GM12878 (cell line): ENCODE measurements around the gene COQ8B.
"Not testable (repeated sequence)": the region's sequence is repeated elsewhere in the genome, so short reads cannot be mapped to it uniquely, and the experiment has no call there.

Experiments
- CTCF ChIP-seq, 3 experiments: IDR thresholded peaks in 2 of 3; conservative IDR thresholded peaks in 1 of 3; 2 replicates each; pipeline ENCODE4 v1.5.1; 2011; ENCODE audit warnings: low read depth in 3 of 3, low read length in 3 of 3, mild to moderate bottlenecking in 3 of 3, control low read depth in 2 of 3, moderate library complexity in 2 of 3, inconsistent platforms in 1 of 3, mixed read lengths in 1 of 3; ENCODE audit not compliant: control insufficient read depth in 2 of 3, insufficient read depth in 1 of 3; ENCODE audit errors: extremely low read depth in 1 of 3
- EZH2 ChIP-seq: IDR thresholded peaks from 2 replicates; pipeline ENCODE4 v1.6.1; 2012; ENCODE audit warnings: low read depth, mild to moderate bottlenecking, control low read depth, inconsistent platforms, low read length, borderline replicate concordance; ENCODE audit not compliant: control insufficient read depth
- FOS ChIP-seq: IDR thresholded peaks from 3 replicates; pipeline ENCODE4 v1.6.1; 2011; ENCODE audit warnings: borderline replicate concordance; ENCODE audit not compliant: insufficient read length; ENCODE audit errors: extremely low read depth
- MXI1 ChIP-seq: fragments of 150-350 bp; IDR thresholded peaks from 2 replicates; pipeline ENCODE4 v1.6.1; 2011; ENCODE audit warnings: low read depth, mild to moderate bottlenecking, inconsistent platforms, low read length, improper control_type of control experiment
- NFIC ChIP-seq: IDR thresholded peaks from 2 replicates; pipeline ENCODE4 v1.6.1; 2012; ENCODE audit warnings: low read depth, mild to moderate bottlenecking, inconsistent platforms, low read length, moderate library complexity
- POLR2A ChIP-seq: IDR thresholded peaks from 2 replicates; pipeline ENCODE4 v1.6.1; 2011; ENCODE audit warnings: low read depth, mild to moderate bottlenecking, low read length
- POLR2AphosphoS5 ChIP-seq: IDR thresholded peaks from 2 replicates; pipeline ENCODE4 v1.6.1; 2011; ENCODE audit warnings: mild to moderate bottlenecking, low read length, inconsistent platforms
- RFX5 ChIP-seq: IDR thresholded peaks from 2 replicates; pipeline ENCODE4 v1.6.1; 2011; ENCODE audit warnings: low read depth, low read length, improper control_type of control experiment
- SMC3 ChIP-seq: IDR thresholded peaks from 2 replicates; pipeline ENCODE4 v1.6.1; 2011; ENCODE audit warnings: low read length, improper control_type of control experiment, borderline replicate concordance
- SP1 ChIP-seq: IDR thresholded peaks from one replicate; pipeline ENCODE4 v1.6.1; 2011; ENCODE audit warnings: low read depth, low read length
- TAF1 ChIP-seq: IDR thresholded peaks from 2 replicates; pipeline ENCODE4 v1.6.1; 2011; ENCODE audit warnings: mild to moderate bottlenecking, low read depth, low read length, borderline replicate concordance
- TCF12 ChIP-seq: IDR thresholded peaks from 2 replicates; pipeline ENCODE4 v1.6.1; 2011; ENCODE audit warnings: low read depth, mild to moderate bottlenecking, low read length
- ZNF207 ChIP-seq: fragments of 450-650 bp; IDR thresholded peaks from 2 replicates; pipeline ENCODE4 v1.6.1; 2014; ENCODE audit warnings: antibody characterized with exemption, mild to moderate bottlenecking, borderline replicate concordance

DNA sequence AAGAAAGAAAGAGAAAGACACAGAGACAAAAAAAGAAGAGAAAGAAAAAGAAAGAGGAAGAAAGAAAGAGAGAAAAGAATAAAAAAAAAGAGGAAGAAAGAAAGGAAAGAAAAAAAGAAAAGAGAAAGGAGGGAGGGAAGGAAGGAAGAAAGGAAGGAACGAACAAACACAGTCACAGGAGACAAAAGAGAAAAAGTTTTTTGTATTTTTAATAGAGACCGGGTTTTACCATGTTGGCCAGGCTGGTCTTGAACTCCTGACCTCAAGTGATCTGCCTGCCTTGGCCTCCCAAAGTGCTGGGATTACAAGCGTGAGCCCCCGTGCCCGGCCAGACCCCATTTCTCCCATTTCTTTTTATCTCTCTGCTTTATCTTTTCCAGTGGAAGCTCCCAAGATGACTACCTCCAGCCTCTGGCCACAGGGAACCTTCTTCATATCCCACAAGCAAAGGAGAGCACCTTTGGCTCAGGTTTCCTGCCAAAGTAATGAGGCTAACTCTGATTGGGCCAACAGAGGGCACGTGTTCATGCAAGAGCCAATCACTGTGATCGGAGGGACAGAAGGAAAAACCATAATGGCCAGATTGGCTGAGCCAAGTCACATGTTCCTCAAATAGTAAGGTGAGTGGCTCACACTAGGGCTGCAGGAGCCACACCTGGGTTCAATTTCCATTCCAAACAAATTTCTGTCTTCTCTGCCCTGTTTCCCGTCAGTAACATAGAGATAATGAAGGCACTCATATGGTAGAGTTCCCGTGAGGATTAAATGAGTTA is 66.6 kb downstream of the COQ8B start:
- not testable (repeated sequence) for TF ChIP-seq TAF1; MXI1; POLR2A; ZNF207; CTCF (IDR thresholded peaks at IDR 0.05 in 2 of 3, conservative IDR thresholded peaks at IDR 0.05 in 1 of 3; ENCODE audit: control insufficient read depth in 2 of 3, extremely low read depth in 1 of 3, insufficient read depth in 1 of 3, low read depth in 3 of 3, low read length in 3 of 3); SP1; SMC3; POLR2AphosphoS5; RFX5; TCF12; EZH2; NFIC
- peak; percentile 11 for TF ChIP-seq FOS
